Erythroblast (primary cell): ENCODE measurements around the gene NUP50.

ENCODE experiments used
- GATA1 ChIP-seq: IDR thresholded peaks from 2 replicates; pipeline ENCODE4 v1.6.1; 2011; ENCODE audit warnings: low read depth, mild to moderate bottlenecking, control low read depth, low read length, moderate library complexity
- POLR2A ChIP-seq: IDR thresholded peaks from 2 replicates; pipeline ENCODE4 v1.6.1; 2011; ENCODE audit warnings: mild to moderate bottlenecking, low read length

DNA sequence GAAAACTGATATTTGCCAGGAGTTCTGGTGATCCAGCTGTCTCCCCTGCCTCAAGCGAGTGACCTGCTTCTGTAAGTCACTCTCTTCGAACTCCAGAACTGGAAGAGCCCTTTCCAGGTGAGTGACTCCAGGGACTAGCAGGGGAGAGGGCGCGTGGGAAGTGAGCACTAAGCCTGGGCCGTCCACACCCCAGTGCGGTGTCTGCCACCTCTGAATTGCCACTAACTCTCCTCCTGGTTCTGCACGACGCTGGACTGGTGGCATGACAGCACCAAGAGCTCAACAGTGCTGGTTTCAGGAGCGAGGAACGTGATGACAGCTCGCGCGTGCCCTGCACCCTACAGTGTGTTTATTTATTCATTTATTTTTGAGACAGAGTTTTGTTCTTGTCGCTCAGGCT is 54.1 kb downstream of the NUP50 start:
- no peak for TF ChIP-seq POLR2A
- no peak for TF ChIP-seq GATA1
